ENCODE results near the gene KCNE3.

DNA sequence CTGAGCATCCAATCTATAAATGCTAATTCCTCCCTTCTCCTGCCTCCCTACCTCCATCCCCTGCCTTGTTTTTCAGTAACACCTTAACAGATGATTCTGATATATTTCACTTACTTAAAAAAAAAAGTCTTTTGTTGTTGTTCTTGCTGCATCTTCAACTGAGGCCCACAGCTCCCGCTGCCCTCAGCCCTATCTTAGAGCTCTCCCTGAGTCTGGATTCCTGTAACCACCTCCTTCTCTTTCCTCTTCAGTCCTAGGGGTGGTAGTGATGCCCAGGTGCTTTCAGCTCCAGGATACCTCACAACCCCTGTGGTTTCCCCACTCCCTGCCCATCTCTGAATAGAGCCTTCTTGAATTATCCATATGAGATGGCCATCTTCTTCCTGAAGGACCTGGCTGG lies 3.7 kb upstream of the KCNE3 start:
- TF ChIP-seq, protein P1, sequence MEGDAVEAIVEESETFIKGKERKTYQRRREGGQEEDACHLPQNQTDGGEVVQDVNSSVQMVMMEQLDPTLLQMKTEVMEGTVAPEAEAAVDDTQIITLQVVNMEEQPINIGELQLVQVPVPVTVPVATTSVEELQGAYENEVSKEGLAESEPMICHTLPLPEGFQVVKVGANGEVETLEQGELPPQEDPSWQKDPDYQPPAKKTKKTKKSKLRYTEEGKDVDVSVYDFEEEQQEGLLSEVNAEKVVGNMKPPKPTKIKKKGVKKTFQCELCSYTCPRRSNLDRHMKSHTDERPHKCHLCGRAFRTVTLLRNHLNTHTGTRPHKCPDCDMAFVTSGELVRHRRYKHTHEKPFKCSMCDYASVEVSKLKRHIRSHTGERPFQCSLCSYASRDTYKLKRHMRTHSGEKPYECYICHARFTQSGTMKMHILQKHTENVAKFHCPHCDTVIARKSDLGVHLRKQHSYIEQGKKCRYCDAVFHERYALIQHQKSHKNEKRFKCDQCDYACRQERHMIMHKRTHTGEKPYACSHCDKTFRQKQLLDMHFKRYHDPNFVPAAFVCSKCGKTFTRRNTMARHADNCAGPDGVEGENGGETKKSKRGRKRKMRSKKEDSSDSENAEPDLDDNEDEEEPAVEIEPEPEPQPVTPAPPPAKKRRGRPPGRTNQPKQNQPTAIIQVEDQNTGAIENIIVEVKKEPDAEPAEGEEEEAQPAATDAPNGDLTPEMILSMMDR (IDR thresholded peaks at IDR 0.05; ENCODE audit: low read depth, low read length): no peak
- TF ChIP-seq EZH2phosphoT487 (IDR thresholded peaks at IDR 0.05; ENCODE audit: low read depth): no peak
